K562 (cell line): ENCODE results near the gene ARHGAP15. TPM values are rescaled to one million over a fixed set of nuclear protein-coding genes. Genes with fewer than 3 reads are reported as not detected.

Experiments used
- ATAC-seq: fragments of 200-7000 bp; cut with Tn5 transposase; 3 replicates; pipeline ENCODE4 v1.9.1; 2020; ENCODE audit warnings: moderate library complexity
- BruUV-seq: library from RNA; stranded (reverse); fragments of 400-500 nt; replicated peaks from 2 replicates; lab custom pipeline; 2021; lab: Mats Ljungman, UMichigan
- CTCF ChIA-PET: fragments of 300-600 bp; formaldehyde crosslinking; extraction: SDS; loops from one replicate; lab custom pipeline; 2021; ENCODE audit warnings: low intra/inter-chr PET ratio; lab: Yijun Ruan, JAX
- POLR2A ChIA-PET: fragments of 300-600, 350-650 bp; sonication (Branson Sonifier 250); formaldehyde crosslinking; extraction: SDS; loops from one replicate; lab custom pipeline; 2021; ENCODE audit warnings: antibody characterized with exemption, inconsistent platforms; lab: Yijun Ruan, JAX
- DNase-seq, 4 experiments: peaks; one replicate each; pipeline versions ENCODE4 v3.0.0 to v3.0.0-alpha.2; 2011 to 2018; ENCODE audit warnings: low spot score in 3 of 4, mixed read lengths in 3 of 4; ENCODE audit errors: extremely low read depth in 1 of 4
- FAIRE-seq: peaks from 2 replicates; lab custom pipeline; 2011; peaks lifted over from hg19 to GRCh38; lab: Jason Lieb, UNC
- H2AFZ ChIP-seq: 2 replicates; pipeline ENCODE4 v1.6.0; 2011; ENCODE audit warnings: low read depth, low read length, control low read depth, inconsistent platforms
- H3K27ac ChIP-seq: fragments of 200-600 bp; 3 replicates; pipeline ENCODE4 v1.8.0; 2011; ENCODE audit warnings: low read depth, mild to moderate bottlenecking, control low read depth, inconsistent platforms, low read length, moderate library complexity, mixed read lengths; ENCODE audit errors: extremely low read depth
- H3K27me3 ChIP-seq, 2 experiments: fragments of 300-600 bp in 1 of 2; 2 replicates in 1 of 2; 3 replicates in 1 of 2; pipeline versions ENCODE4 v1.6.0 to v1.8.0; 2011; ENCODE audit warnings: inconsistent platforms in 2 of 2, low read length in 2 of 2, mild to moderate bottlenecking in 1 of 2, mixed read lengths in 1 of 2, moderate library complexity in 1 of 2; ENCODE audit not compliant: control insufficient read depth in 2 of 2, insufficient read depth in 2 of 2
- H3K36me3 ChIP-seq: fragments of 300-600 bp; 3 replicates; pipeline ENCODE4 v1.8.0; 2011; ENCODE audit warnings: mild to moderate bottlenecking, low read length, inconsistent platforms; ENCODE audit not compliant: control insufficient read depth, insufficient read depth
- H3K4me1 ChIP-seq, 2 experiments: fragments of 200-600 bp in 1 of 2; replicated peaks in 1 of 2; 2 replicates in 1 of 2; 3 replicates in 1 of 2; pipeline versions ENCODE4 v1.5.1 to v1.8.0; 2011; ENCODE audit warnings: inconsistent platforms in 2 of 2, low read length in 2 of 2, mild to moderate bottlenecking in 1 of 2, mixed read lengths in 1 of 2, moderate library complexity in 1 of 2; ENCODE audit not compliant: control insufficient read depth in 2 of 2, insufficient read depth in 2 of 2
- H3K4me2 ChIP-seq: 2 replicates; pipeline ENCODE4 v1.6.1; 2011; ENCODE audit warnings: low read length, control low read depth, inconsistent platforms, mixed read lengths; ENCODE audit not compliant: insufficient read depth
- H3K4me3 ChIP-seq: fragments of 200-600 bp; sonication (generic), shearing (Covaris generic); 2 replicates; pipeline ENCODE4 v1.5.1; 2016; ENCODE audit warnings: control low read depth, inconsistent platforms
- H3K79me2 ChIP-seq: fragments of 200-600 bp; 3 replicates; pipeline ENCODE4 v1.8.0; 2011; ENCODE audit warnings: low read length, inconsistent platforms; ENCODE audit not compliant: control insufficient read depth, insufficient read depth
- H3K9ac ChIP-seq, 2 experiments: 2 replicates each; pipeline versions ENCODE4 v1.6.0 to v1.6.1; 2011; ENCODE audit warnings: low read depth in 2 of 2, low read length in 2 of 2, control low read depth in 1 of 2, inconsistent platforms in 1 of 2, mild to moderate bottlenecking in 1 of 2, mixed read lengths in 1 of 2; ENCODE audit not compliant: insufficient read depth in 1 of 2
- H3K9me1 ChIP-seq: one replicate; pipeline ENCODE4 v1.6.0; 2011; ENCODE audit warnings: inconsistent platforms, mild to moderate bottlenecking, low read length, moderate library complexity; ENCODE audit not compliant: control insufficient read depth, insufficient read depth
- H3K9me3 ChIP-seq: replicated peaks from 2 replicates; pipeline ENCODE4 v1.5.1; 2011; ENCODE audit warnings: low read depth, low read length, inconsistent platforms; ENCODE audit not compliant: control insufficient read depth, insufficient read depth
- H4K20me1 ChIP-seq: replicated peaks from 2 replicates; pipeline ENCODE4 v1.6.1; 2011; ENCODE audit warnings: low read length, inconsistent platforms, mixed read lengths; ENCODE audit not compliant: control insufficient read depth, insufficient read depth
- ADNP ChIP-seq: fragments of 200-800 bp; sonication (Bioruptor generic); IDR thresholded peaks from 2 replicates; pipeline ENCODE4 v1.6.1; 2016; ENCODE audit warnings: missing genetic modification characterization, missing compliant biosample characterization
- BACH1 ChIP-seq: fragments of 200-800 bp; sonication (Bioruptor generic); IDR thresholded peaks from 2 replicates; pipeline ENCODE4 v1.6.1; 2016; ENCODE audit warnings: missing genetic modification characterization, missing compliant biosample characterization
- DIDO1 ChIP-seq: fragments of 450-650 bp; IDR thresholded peaks from 2 replicates; pipeline ENCODE4 v1.6.1; 2016; ENCODE audit warnings: low read depth, missing biosample characterization, missing genetic modification characterization
- FOXP1 ChIP-seq: sonication (generic); formaldehyde crosslinking; IDR thresholded peaks from 2 replicates; pipeline ENCODE4 v1.8.0; 2022; ENCODE audit warnings: mild to moderate bottlenecking, missing genetic modification reagents
- GTF2A2 ChIP-seq: IDR thresholded peaks from 2 replicates; pipeline ENCODE4 v1.6.1; 2016; ENCODE audit warnings: mild to moderate bottlenecking, missing genetic modification characterization, missing compliant biosample characterization
- PHB ChIP-seq: fragments of 250-450 bp; sonication (Bioruptor Pico); IDR thresholded peaks from 2 replicates; pipeline ENCODE4 v1.5.0; 2021
- PHF8 ChIP-seq: fragments of 200-600 bp; sonication (generic); IDR thresholded peaks from 2 replicates; pipeline ENCODE4 v1.6.1; 2012; ENCODE audit warnings: mixed run types, mild to moderate bottlenecking, inconsistent platforms, low read length, moderate library complexity, borderline replicate concordance
- USF1 ChIP-seq: sonication (generic); formaldehyde crosslinking; IDR thresholded peaks from 2 replicates; pipeline ENCODE4 v1.9.0; 2022; ENCODE audit warnings: mild to moderate bottlenecking, missing genetic modification reagents
- ZNF134 ChIP-seq: fragments of 250-450 bp; sonication (Bioruptor Pico); conservative IDR thresholded peaks from 2 replicates; pipeline ENCODE4 v1.4.0; 2020
- ZNF586 ChIP-seq: fragments of 450-650 bp; formaldehyde crosslinking; conservative IDR thresholded peaks from 2 replicates; pipeline ENCODE4 v1.4.0; 2020; ENCODE audit warnings: mild to moderate bottlenecking, moderate library complexity
- ZNF639 ChIP-seq, 2 experiments: fragments of 200-800 bp in 1 of 2; sonication (Bioruptor generic) in 1 of 2; sonication (generic) in 1 of 2; formaldehyde crosslinking in 1 of 2; IDR thresholded peaks in 1 of 2; conservative IDR thresholded peaks in 1 of 2; 2 replicates each; pipeline versions ENCODE4 v1.5.0 to v1.6.1; 2016 to 2020; ENCODE audit warnings: missing compliant biosample characterization in 1 of 2, missing genetic modification characterization in 1 of 2, missing genetic modification reagents in 1 of 2
- WGBS: fragments of 100-300 bp; shearing (Covaris generic); methylation state at CpG from one replicate; pipeline ENCODE4 v1.1.6; 2016; ENCODE audit warnings: low coverage, mixed read lengths; ENCODE audit not compliant: insufficient coverage; ENCODE audit errors: missing lambda C conversion rate; 5-methylcytosine and 5-hydroxymethylcytosine counted together
- in situ Hi-C: fragments of 300-500 bp; cut with MboI; formaldehyde crosslinking; loops from 4 replicates; pipeline ENCODE4 v1.15.0; 2018; ENCODE audit warnings: inconsistent platforms, mixed read lengths
- intact Hi-C: fragments of 100-400 bp; cut with micrococcal nuclease; formaldehyde crosslinking; loops from 2 replicates; pipeline ENCODE4 v1.14.2; 2022
- polyA plus RNA-seq, 8 experiments: library from polyadenylated mRNA; depleted of rRNA in 4 of 8; stranded (reverse) in 5 of 8; unstranded in 3 of 8; fragments of >200 nt; fragmentation: Nextera tagmentation in 2 of 8; fragmentation: Illumina TruSeq in 1 of 8; extraction: Ambion mirVana in 2 of 8; extraction: Trizol in 1 of 8; gene quantifications; 2 replicates each; pipeline versions ENCODE4 v1.2.1 to v1.2.3, GENCODE V29; 2011 to 2014; ENCODE audit warnings: inconsistent platforms in 1 of 8, missing spikeins in 1 of 8
- total RNA-seq, 7 experiments: library from RNA; depleted of rRNA in 6 of 7; stranded (reverse); fragments of >200 nt in 6 of 7; fragmentation: Illumina TruSeq in 2 of 7; extraction: Trizol in 2 of 7; gene quantifications; 2 replicates each; pipeline versions ENCODE4 v1.2.1 to v1.2.3, GENCODE V29; 2011 to 2021; ENCODE audit warnings: low replicate concordance in 1 of 7
- TF ChIP-seq, protein P1 (sequence below): fragments of 450-650 bp; IDR thresholded peaks from 2 replicates; pipeline ENCODE4 v1.6.1; 2017; ENCODE audit warnings: antibody characterized with exemption

Gene ARHGAP15
- total and polyA plus RNA-seq, 9 of the 15 experiments (the other 6 are each of a cell fraction or from before 2014, with no cell fraction given), result 1.5 to 17.9 (median 7.9) TPM

- CTCF ChIA-PET, result no interaction called here
- POLR2A ChIA-PET, result interaction anchor here (0.6 kb wide), 1 partner anchor 871 kb away, joined by 3 read pairs; no protein-coding TSS in a partner anchor
- H3K36me3 ChIP-seq, result no peaks in the 10 kb centered on the region
- no peak for FAIRE-seq
- H4K20me1 ChIP-seq, result no peaks in the 10 kb centered on the region
- in situ Hi-C loops, result no loop called here
- no peak overlapping the region for H3K9ac ChIP-seq
- no peaks in the 10 kb centered on the region for H3K4me1 ChIP-seq
- intact Hi-C loops, result no loop called here
- 12% methylated on average over 4 of the region's 4 CpGs for WGBS
- DNase-seq, result no peak
- no peak overlapping the region for H3K27ac ChIP-seq
- no peak for ATAC-seq
- H3K4me3 ChIP-seq, result no peak overlapping the region
- no peaks in the 10 kb centered on the region for H3K9me1 ChIP-seq
- H3K79me2 ChIP-seq, result no peaks in the 10 kb centered on the region
- TF ChIP-seq ZNF586 (CRISPR knock-in tag), result no peak
- TF ChIP-seq PHB (CRISPR knock-in tag), result no peak
- TF ChIP-seq DIDO1 (tag), result no peak
- no peaks in the 10 kb centered on the region for H3K27me3 ChIP-seq
- H3K9me3 ChIP-seq, result no peaks in the 10 kb centered on the region
- no peak overlapping the region for H2AFZ ChIP-seq
- no peak overlapping the region for H3K4me2 ChIP-seq
- BruUV-seq, result no TSS peak
Observed at GRCh38 chr2:143334837-143335236, 205.6 kb downstream of the ARHGAP15 start.

DNA sequence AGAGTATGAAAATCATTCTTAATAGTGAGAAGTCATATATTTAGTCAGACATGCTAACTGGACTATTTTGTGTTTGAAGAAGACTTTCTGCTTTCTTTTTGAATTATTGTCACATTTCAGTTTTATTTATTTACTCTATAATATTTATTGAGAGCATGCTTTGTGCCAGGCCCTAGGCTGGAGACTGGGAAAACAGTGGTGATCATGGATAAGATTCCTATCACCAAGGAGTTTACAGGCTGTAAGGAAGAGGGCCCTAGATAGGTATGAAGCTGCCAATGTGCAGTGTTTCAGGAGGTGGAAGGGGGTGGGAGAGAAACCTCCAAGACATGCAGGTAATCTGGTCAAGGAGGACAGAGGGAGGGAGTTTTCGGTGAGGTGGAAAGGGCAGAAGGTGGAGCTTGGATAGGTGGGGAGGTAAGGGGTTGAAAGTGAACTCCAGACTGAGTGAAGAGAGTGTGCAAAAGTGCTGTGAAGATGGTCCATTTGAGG lies 207.5 kb downstream of the ARHGAP15 start:
- ChIA-PET CTCF (no interaction called here), POLR2A (no interaction called here)
- WGBS, result 9% methylated on average over 1 of the region's 1 CpG
- Histone ChIP-seq H3K27me3 (no peaks in the 10 kb centered on the region), H2AFZ (no peak overlapping the region), H4K20me1 (no peaks in the 10 kb centered on the region), H3K27ac (no peak overlapping the region), H3K4me1 (no peaks in the 10 kb centered on the region), H3K4me2 (no peak overlapping the region), H3K4me3 (no peak overlapping the region), H3K9me1 (no peaks in the 10 kb centered on the region), H3K36me3 (no peaks in the 10 kb centered on the region), H3K79me2 (no peaks in the 10 kb centered on the region), H3K9me3 (no peaks in the 10 kb centered on the region), H3K9ac (no peak overlapping the region)
- no peak for DNase-seq
- FAIRE-seq, result no peak
- intact Hi-C loops, result no loop called here
- no peak for ATAC-seq
- in situ Hi-C loops, result no loop called here
- no TSS peak for BruUV-seq
- TF ChIP-seq ZNF134 (CRISPR knock-in tag), result no peak
- no peak for TF ChIP-seq BACH1 (tag)
- TF ChIP-seq PHF8, result no peak
- no peak for TF ChIP-seq ZNF639 (CRISPR knock-in tag; conservative IDR thresholded peaks at IDR 0.05 in 1 of 2, IDR thresholded peaks at IDR 0.05 in 1 of 2)
- TF ChIP-seq, protein P1, sequence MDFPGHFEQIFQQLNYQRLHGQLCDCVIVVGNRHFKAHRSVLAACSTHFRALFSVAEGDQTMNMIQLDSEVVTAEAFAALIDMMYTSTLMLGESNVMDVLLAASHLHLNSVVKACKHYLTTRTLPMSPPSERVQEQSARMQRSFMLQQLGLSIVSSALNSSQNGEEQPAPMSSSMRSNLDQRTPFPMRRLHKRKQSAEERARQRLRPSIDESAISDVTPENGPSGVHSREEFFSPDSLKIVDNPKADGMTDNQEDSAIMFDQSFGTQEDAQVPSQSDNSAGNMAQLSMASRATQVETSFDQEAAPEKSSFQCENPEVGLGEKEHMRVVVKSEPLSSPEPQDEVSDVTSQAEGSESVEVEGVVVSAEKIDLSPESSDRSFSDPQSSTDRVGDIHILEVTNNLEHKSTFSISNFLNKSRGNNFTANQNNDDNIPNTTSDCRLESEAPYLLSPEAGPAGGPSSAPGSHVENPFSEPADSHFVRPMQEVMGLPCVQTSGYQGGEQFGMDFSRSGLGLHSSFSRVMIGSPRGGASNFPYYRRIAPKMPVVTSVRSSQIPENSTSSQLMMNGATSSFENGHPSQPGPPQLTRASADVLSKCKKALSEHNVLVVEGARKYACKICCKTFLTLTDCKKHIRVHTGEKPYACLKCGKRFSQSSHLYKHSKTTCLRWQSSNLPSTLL, result no peak
- TF ChIP-seq FOXP1 (CRISPR knock-in tag), result no peak
- TF ChIP-seq USF1, result no peak
- no peak for TF ChIP-seq GTF2A2
- no peak for TF ChIP-seq ADNP (tag)
